SK-N-SH (cell line): ENCODE results near the gene CACNA2D1. TPM values are rescaled to one million over a fixed set of nuclear protein-coding genes. Genes with fewer than 3 reads are reported as not detected.

Source experiments
- CTCF ChIA-PET: fragments of 300-600, 350-600 bp; formaldehyde crosslinking; extraction: SDS; loops from one replicate; lab custom pipeline; 2021; lab: Yijun Ruan, JAX
- POLR2A ChIA-PET: fragments of 350-600 bp; sonication (Branson Sonifier 250); formaldehyde crosslinking; extraction: SDS; loops from one replicate; lab custom pipeline; 2020; ENCODE audit warnings: antibody characterized with exemption, inconsistent platforms; lab: Yijun Ruan, JAX
- DNase-seq: peaks from one replicate; pipeline ENCODE4 v3.0.0; 2012
- H2AFZ ChIP-seq: fragments of 200-600 bp; sonication (generic); 2 replicates; pipeline ENCODE4 v1.8.1; 2016; ENCODE audit warnings: antibody characterized with exemption, mild to moderate bottlenecking, low read depth
- H3F3A ChIP-seq: fragments of 200-600 bp; sonication (generic); replicated peaks from 2 replicates; pipeline ENCODE3; 2016; ENCODE audit warnings: antibody characterized with exemption, mild to moderate bottlenecking; ENCODE audit not compliant: insufficient read depth
- H3K27ac ChIP-seq, 2 experiments: fragments of 200-500 bp in 1 of 2; fragments of 200-600 bp in 1 of 2; sonication (Bioruptor generic) in 1 of 2; sonication (generic), shearing (Covaris generic) in 1 of 2; 2 replicates each; pipeline versions ENCODE4 v1.5.1 to v1.6.1; 2014 to 2016; ENCODE audit warnings: low read depth in 2 of 2, inconsistent platforms in 1 of 2, low read length in 1 of 2, mild to moderate bottlenecking in 1 of 2, mixed read lengths in 1 of 2
- H3K27me3 ChIP-seq: fragments of 200-600 bp; sonication (generic), shearing (Covaris generic); 2 replicates; pipeline ENCODE4 v1.6.1; 2016; ENCODE audit warnings: mixed run types; ENCODE audit not compliant: insufficient read depth
- H3K36me3 ChIP-seq, 2 experiments: fragments of 200-500 bp in 1 of 2; fragments of 200-600 bp in 1 of 2; sonication (Bioruptor generic) in 1 of 2; sonication (generic) in 1 of 2; replicated peaks in 1 of 2; 2 replicates each; pipeline versions ENCODE3 to v1.5.1; 2014 to 2016; ENCODE audit warnings: low read length in 1 of 2, mild to moderate bottlenecking in 1 of 2; ENCODE audit not compliant: insufficient read depth in 2 of 2, control insufficient read depth in 1 of 2
- H3K4me1 ChIP-seq, 2 experiments: fragments of 200-500 bp in 1 of 2; fragments of 200-600 bp in 1 of 2; sonication (Bioruptor generic) in 1 of 2; sonication (generic), shearing (Covaris generic) in 1 of 2; 2 replicates each; pipeline versions ENCODE4 v1.5.1 to v1.6.1; 2014 to 2016; ENCODE audit warnings: low read depth in 1 of 2, low read length in 1 of 2, mixed run types in 1 of 2; ENCODE audit not compliant: insufficient read depth in 2 of 2, control insufficient read depth in 1 of 2
- H3K4me2 ChIP-seq: fragments of 200-600 bp; sonication (generic), shearing (Covaris generic); 2 replicates; pipeline ENCODE4 v1.6.1; 2017; ENCODE audit warnings: mixed run types
- H3K4me3 ChIP-seq, 2 experiments: fragments of 200-500 bp in 1 of 2; fragments of 200-600 bp in 1 of 2; sonication (Bioruptor generic) in 1 of 2; sonication (generic), shearing (Covaris generic) in 1 of 2; 2 replicates each; pipeline versions ENCODE4 v1.5.1 to v1.8.1; 2014 to 2016; ENCODE audit warnings: low read depth in 2 of 2, inconsistent platforms in 1 of 2, low read length in 1 of 2, mild to moderate bottlenecking in 1 of 2, mixed read lengths in 1 of 2, moderate library complexity in 1 of 2
- H3K79me2 ChIP-seq: fragments of 200-600 bp; sonication (generic); 2 replicates; pipeline ENCODE4 v1.8.1; 2017; ENCODE audit warnings: mild to moderate bottlenecking; ENCODE audit not compliant: insufficient read depth
- H3K9ac ChIP-seq: fragments of 200-600 bp; sonication (generic); 2 replicates; pipeline ENCODE4 v1.6.1; 2017; ENCODE audit warnings: mixed run types
- H3K9me2 ChIP-seq: fragments of 200-600 bp; sonication (generic); 2 replicates; pipeline ENCODE4 v1.6.1; 2017; ENCODE audit warnings: mixed run types
- H3K9me3 ChIP-seq: fragments of 200-600 bp; sonication (generic); 2 replicates; pipeline ENCODE4 v1.6.1; 2017; ENCODE audit warnings: mixed run types, mild to moderate bottlenecking, moderate library complexity
- H4K20me1 ChIP-seq: fragments of 200-600 bp; sonication (generic); 2 replicates; pipeline ENCODE4 v1.6.1; 2017; ENCODE audit warnings: mild to moderate bottlenecking, mixed run types; ENCODE audit not compliant: insufficient read depth
- CHD2 ChIP-seq: fragments of 150-350 bp; IDR thresholded peaks from 2 replicates; pipeline ENCODE4 v1.6.1; 2018; ENCODE audit warnings: low read length; ENCODE audit not compliant: partially characterized antibody
- ELF1 ChIP-seq: IDR thresholded peaks from 2 replicates; pipeline ENCODE4 v1.4.0; 2012
- EP300 ChIP-seq, 2 experiments: IDR thresholded peaks; 2 replicates each; pipeline versions ENCODE4 v1.4.0 to v1.6.1; 2012; ENCODE audit warnings: borderline replicate concordance in 1 of 2, low read depth in 1 of 2, low read length in 1 of 2
- EZH2phosphoT487 ChIP-seq: fragments of 200-600 bp; sonication (generic); IDR thresholded peaks from 2 replicates; pipeline ENCODE4 v1.6.1; 2017; ENCODE audit warnings: low read depth, mixed run types, mild to moderate bottlenecking, antibody characterized with exemption, moderate library complexity, borderline replicate concordance
- FOSL2 ChIP-seq: IDR thresholded peaks from 2 replicates; pipeline ENCODE4 v1.4.0; 2012; ENCODE audit warnings: low read depth, mild to moderate bottlenecking, moderate library complexity, borderline replicate concordance
- FOXM1 ChIP-seq: IDR thresholded peaks from 2 replicates; pipeline ENCODE4 v1.4.0; 2012; ENCODE audit warnings: low read depth, mild to moderate bottlenecking
- GATA2 ChIP-seq: sonication (generic); formaldehyde crosslinking; IDR thresholded peaks from 2 replicates; pipeline ENCODE4 v1.5.0; 2020; ENCODE audit warnings: mild to moderate bottlenecking, missing genetic modification reagents
- MEF2A ChIP-seq: IDR thresholded peaks from 2 replicates; pipeline ENCODE4 v1.4.0; 2012; ENCODE audit warnings: low read depth, borderline replicate concordance
- MXI1 ChIP-seq: IDR thresholded peaks from 2 replicates; pipeline ENCODE4 v1.6.1; 2012; ENCODE audit warnings: mild to moderate bottlenecking, low read depth, low read length, improper control_type of control experiment
- NFIC ChIP-seq: IDR thresholded peaks from 2 replicates; pipeline ENCODE4 v1.4.0; 2012; ENCODE audit warnings: borderline replicate concordance
- RFX5 ChIP-seq: IDR thresholded peaks from 2 replicates; pipeline ENCODE4 v1.6.1; 2012; ENCODE audit warnings: mild to moderate bottlenecking, improper control_type of control experiment, low read length
- SIN3A ChIP-seq: IDR thresholded peaks from 2 replicates; pipeline ENCODE4 v1.6.1; 2012; ENCODE audit warnings: low read depth, mild to moderate bottlenecking, low read length, moderate library complexity, borderline replicate concordance
- SMC3 ChIP-seq: IDR thresholded peaks from 2 replicates; pipeline ENCODE4 v1.6.1; 2012; ENCODE audit warnings: low read depth, low read length, improper control_type of control experiment
- TCF12 ChIP-seq: IDR thresholded peaks from 2 replicates; pipeline ENCODE4 v1.4.0; 2012
- WGBS: methylation state at CpG from one replicate; pipeline ENCODE4 v1.1.6; 2017; ENCODE audit warnings: low lambda C conversion rate; 5-methylcytosine and 5-hydroxymethylcytosine counted together
- polyA plus RNA-seq, 3 experiments: library from polyadenylated mRNA; depleted of rRNA; stranded (reverse); fragments of >200 nt; gene quantifications; 2 replicates each; pipeline ENCODE4 v1.2.3, GENCODE V29; 2012
- TF ChIP-seq, protein P1 (sequence below): IDR thresholded peaks from 2 replicates; pipeline ENCODE4 v1.4.0; 2012; ENCODE audit warnings: low read depth

Gene CACNA2D1
- polyA plus RNA-seq, 1 of the 3 experiments (the other 2 are of a cell fraction) = 3.4 TPM

GRCh38 chr7:82202965-82203364 is 240.6 kb downstream of the CACNA2D1 start:
- peaks cover 0 to 6% of the 10 kb centered on the region in 2 experiments; a peak in 2 of 4 replicates for H3K4me1 ChIP-seq
- no peaks in the 10 kb centered on the region for H3K27me3 ChIP-seq
- no peaks in the 10 kb centered on the region for H3K9me2 ChIP-seq
- H3K27ac ChIP-seq = no peak overlapping the region
- H3K79me2 ChIP-seq = no peaks in the 10 kb centered on the region
- no peak for DNase-seq
- CTCF ChIA-PET = interaction anchor here (1.3 kb wide), 1 partner anchor 11 kb away, joined by 3 read pairs; no protein-coding TSS in a partner anchor
- H3K9ac ChIP-seq = no peak overlapping the region
- H4K20me1 ChIP-seq = no peaks in the 10 kb centered on the region
- no peaks in the 10 kb centered on the region for H3K36me3 ChIP-seq
- POLR2A ChIA-PET = no interaction called here
- no peak overlapping the region for H3K4me3 ChIP-seq
- H3K9me3 ChIP-seq = no peaks in the 10 kb centered on the region
- no peak overlapping the region for H2AFZ ChIP-seq
- H3K4me2 ChIP-seq = no peak overlapping the region
- TF ChIP-seq MXI1 (no peak), TCF12 (no peak), RFX5 (no peak), CHD2 (no peak), EP300 (IDR thresholded peaks at IDR 0.05; ENCODE audit: borderline replicate concordance in 1 of 2, low read depth in 1 of 2, low read length in 1 of 2) (no peak), FOSL2 (no peak), NFIC (no peak), MEF2A (no peak), SIN3A (no peak), FOXM1 (no peak), SMC3 (no peak), ELF1 (no peak), EZH2phosphoT487 (no peak), GATA2 (CRISPR knock-in tag) (no peak)
- TF ChIP-seq, protein P1, sequence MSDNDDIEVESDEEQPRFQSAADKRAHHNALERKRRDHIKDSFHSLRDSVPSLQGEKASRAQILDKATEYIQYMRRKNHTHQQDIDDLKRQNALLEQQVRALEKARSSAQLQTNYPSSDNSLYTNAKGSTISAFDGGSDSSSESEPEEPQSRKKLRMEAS = no peak
- TF ChIP-seq, all 33 proteins: peak for 0
- H3F3A ChIP-seq = no peaks in the 10 kb centered on the region
- WGBS = 92% methylated on average over 9 of the region's 9 CpGs

GRCh38 chr7:82202107-82202506 is 241.5 kb downstream of the CACNA2D1 start:
- DNase-seq = no peak
- CTCF ChIA-PET = interaction anchor here (1.3 kb wide), 1 partner anchor 10 kb away, joined by 3 read pairs; no protein-coding TSS in a partner anchor
- Histone ChIP-seq H3F3A (no peaks in the 10 kb centered on the region), H3K36me3 (no peaks in the 10 kb centered on the region), H3K4me2 (no peak overlapping the region), H3K9ac (no peak overlapping the region), H3K9me2 (no peaks in the 10 kb centered on the region), H4K20me1 (no peaks in the 10 kb centered on the region), H3K4me1 (peaks cover 0 to 6% of the 10 kb centered on the region in 2 experiments; a peak in 2 of 4 replicates), H3K4me3 (no peak overlapping the region), H3K27me3 (no peaks in the 10 kb centered on the region), H3K27ac (no peak overlapping the region), H3K79me2 (no peaks in the 10 kb centered on the region), H3K9me3 (no peaks in the 10 kb centered on the region), H2AFZ (no peak overlapping the region)
- TF ChIP-seq, protein P1 = no peak
- POLR2A ChIA-PET = no interaction called here
- WGBS = 96% methylated on average over 13 of the region's 13 CpGs
